ENCODE data around the gene ZNF358.

- TF ChIP-seq, protein P1, sequence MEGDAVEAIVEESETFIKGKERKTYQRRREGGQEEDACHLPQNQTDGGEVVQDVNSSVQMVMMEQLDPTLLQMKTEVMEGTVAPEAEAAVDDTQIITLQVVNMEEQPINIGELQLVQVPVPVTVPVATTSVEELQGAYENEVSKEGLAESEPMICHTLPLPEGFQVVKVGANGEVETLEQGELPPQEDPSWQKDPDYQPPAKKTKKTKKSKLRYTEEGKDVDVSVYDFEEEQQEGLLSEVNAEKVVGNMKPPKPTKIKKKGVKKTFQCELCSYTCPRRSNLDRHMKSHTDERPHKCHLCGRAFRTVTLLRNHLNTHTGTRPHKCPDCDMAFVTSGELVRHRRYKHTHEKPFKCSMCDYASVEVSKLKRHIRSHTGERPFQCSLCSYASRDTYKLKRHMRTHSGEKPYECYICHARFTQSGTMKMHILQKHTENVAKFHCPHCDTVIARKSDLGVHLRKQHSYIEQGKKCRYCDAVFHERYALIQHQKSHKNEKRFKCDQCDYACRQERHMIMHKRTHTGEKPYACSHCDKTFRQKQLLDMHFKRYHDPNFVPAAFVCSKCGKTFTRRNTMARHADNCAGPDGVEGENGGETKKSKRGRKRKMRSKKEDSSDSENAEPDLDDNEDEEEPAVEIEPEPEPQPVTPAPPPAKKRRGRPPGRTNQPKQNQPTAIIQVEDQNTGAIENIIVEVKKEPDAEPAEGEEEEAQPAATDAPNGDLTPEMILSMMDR (IDR thresholded peaks at IDR 0.05; ENCODE audit: extremely low read depth in 1 of 2, insufficient read depth in 1 of 2, low read depth in 1 of 2, low read length in 2 of 2): no peak
- TF ChIP-seq MAX (IDR thresholded peaks at IDR 0.05; ENCODE audit: insufficient read depth, insufficient read length) (no peak), JUN (IDR thresholded peaks at IDR 0.05; ENCODE audit: borderline replicate concordance, insufficient read depth, insufficient read length, low read depth) (no peak), EZH2 (IDR thresholded peaks at IDR 0.05; ENCODE audit: borderline replicate concordance, low read depth, low read length, severe bottlenecking) (no peak), POLR2AphosphoS5 (IDR thresholded peaks at IDR 0.05; ENCODE audit: insufficient read depth, low read depth, low read length) (no peak), MYC (IDR thresholded peaks at IDR 0.05; ENCODE audit: low read depth, low read length) (no peak), POLR2A (IDR thresholded peaks at IDR 0.05; ENCODE audit: low read depth, low read length) (no peak)
Observed at GRCh38 chr19:7502552-7502951, 13.4 kb upstream of the ZNF358 start.
